Suprapubic skin (tissue), 4 donors: ENCODE results near the gene LSP1. TPM values are rescaled to one million over a fixed set of nuclear protein-coding genes. Genes with fewer than 3 reads are reported as not detected.
A peak's percentile ranks its signal among the peaks of the same experiment; 100 is the strongest.

ENCODE experiments used
- DNase-seq, 2 donors: peaks; one replicate each; pipeline ENCODE4 v3.0.0-alpha.2; 2019; ENCODE audit warnings: low spot score in 2 of 2
- H3K27ac ChIP-seq: fragments of 200-600 bp; sonication (generic); one replicate; pipeline ENCODE4 v1.5.1; 2019
- H3K27me3 ChIP-seq: fragments of 200-600 bp; sonication (generic); one replicate; pipeline ENCODE4 v1.5.1; 2019
- H3K36me3 ChIP-seq: fragments of 200-600 bp; sonication (generic); one replicate; pipeline ENCODE4 v1.5.1; 2019
- H3K4me1 ChIP-seq: fragments of 200-600 bp; sonication (generic); one replicate; pipeline ENCODE4 v1.5.1; 2019
- H3K4me3 ChIP-seq: fragments of 200-600 bp; sonication (generic); one replicate; pipeline ENCODE4 v1.5.1; 2019; ENCODE audit warnings: mild to moderate bottlenecking
- H3K9me3 ChIP-seq: fragments of 200-600 bp; sonication (generic); one replicate; pipeline ENCODE4 v1.5.1; 2019
- EP300 ChIP-seq: sonication (generic); formaldehyde crosslinking; IDR thresholded peaks from one replicate; pipeline ENCODE4 v1.6.1; 2017; ENCODE audit warnings: antibody characterized with exemption
- POLR2A ChIP-seq, 2 donors: fragments of 450-650 bp; IDR thresholded peaks; one replicate each; pipeline ENCODE4 v1.6.1; 2017; ENCODE audit warnings: antibody characterized with exemption in 2 of 2, mild to moderate bottlenecking in 2 of 2, moderate library complexity in 2 of 2
- POLR2AphosphoS5 ChIP-seq, 3 donors: sonication (generic); formaldehyde crosslinking; IDR thresholded peaks; one replicate each; pipeline ENCODE4 v1.6.1; 2017; ENCODE audit warnings: antibody characterized with exemption in 3 of 3
- WGBS: methylation state at CpG from one replicate; pipeline ENCODE4 v1.1.5; 2018; 5-methylcytosine and 5-hydroxymethylcytosine counted together
- total RNA-seq, 4 donors: library from RNA; depleted of rRNA; stranded (reverse); fragments of >200 nt; gene quantifications; one replicate each; pipeline ENCODE4 v1.1.0, GENCODE V29; 2016
- TF ChIP-seq, protein P1 (sequence below), 2 donors: fragments of 200-600 bp in 1 of 2; fragments of 450-650 bp in 1 of 2; sonication (generic) in 1 of 2; IDR thresholded peaks; one replicate each; pipeline ENCODE4 v1.5.1; 2016 to 2019; ENCODE audit warnings: antibody characterized with exemption in 2 of 2, mild to moderate bottlenecking in 1 of 2, moderate library complexity in 1 of 2

The LSP1 gene
- total RNA-seq, 4 donors from 2014 or later, result 70.4 to 134 (median 107) TPM

DNA sequence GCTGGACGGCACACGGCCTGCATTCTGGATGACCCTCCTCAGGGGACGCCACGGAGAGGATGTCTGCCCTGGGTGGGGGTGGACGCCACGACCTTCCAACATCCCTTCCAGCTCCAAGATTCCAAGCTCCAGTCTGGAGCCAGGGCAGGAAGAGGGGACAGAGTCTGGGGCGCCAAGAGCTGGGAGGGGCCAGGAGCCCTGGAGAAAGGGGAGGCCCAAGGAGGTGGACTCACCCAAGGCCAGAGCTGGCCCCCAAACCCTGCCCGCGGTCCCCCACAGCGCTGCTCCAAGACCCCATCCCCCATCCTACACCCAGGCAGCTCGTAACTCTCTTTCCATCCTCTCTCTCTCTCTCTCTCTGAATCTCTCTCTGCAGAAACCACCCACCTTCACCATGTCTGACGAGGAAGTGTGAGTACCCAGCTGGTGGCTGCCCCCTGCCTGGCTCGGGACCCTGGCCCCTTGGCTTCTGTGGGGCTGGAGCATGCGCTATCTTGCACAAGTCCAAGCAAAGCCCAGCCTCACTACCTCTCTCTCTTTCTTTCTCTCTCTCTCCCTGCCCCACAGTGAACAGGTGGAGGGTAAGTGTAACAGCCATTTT, 69.7 kb downstream of the LSP1 start:
- Histone ChIP-seq H3K4me3 (no peak overlapping the region), H3K9me3 (no peaks in the 10 kb centered on the region), H3K27me3 (no peaks in the 10 kb centered on the region), H3K27ac (no peak overlapping the region), H3K4me1 (peaks cover 44% of the 10 kb centered on the region), H3K36me3 (no peaks in the 10 kb centered on the region)
- WGBS, result 70% methylated on average over 8 of the region's 14 CpGs
- DNase-seq, result no peak
- TF ChIP-seq EP300 (no peak), POLR2AphosphoS5 (IDR thresholded peaks at IDR 0.05) (no peak)

DNA sequence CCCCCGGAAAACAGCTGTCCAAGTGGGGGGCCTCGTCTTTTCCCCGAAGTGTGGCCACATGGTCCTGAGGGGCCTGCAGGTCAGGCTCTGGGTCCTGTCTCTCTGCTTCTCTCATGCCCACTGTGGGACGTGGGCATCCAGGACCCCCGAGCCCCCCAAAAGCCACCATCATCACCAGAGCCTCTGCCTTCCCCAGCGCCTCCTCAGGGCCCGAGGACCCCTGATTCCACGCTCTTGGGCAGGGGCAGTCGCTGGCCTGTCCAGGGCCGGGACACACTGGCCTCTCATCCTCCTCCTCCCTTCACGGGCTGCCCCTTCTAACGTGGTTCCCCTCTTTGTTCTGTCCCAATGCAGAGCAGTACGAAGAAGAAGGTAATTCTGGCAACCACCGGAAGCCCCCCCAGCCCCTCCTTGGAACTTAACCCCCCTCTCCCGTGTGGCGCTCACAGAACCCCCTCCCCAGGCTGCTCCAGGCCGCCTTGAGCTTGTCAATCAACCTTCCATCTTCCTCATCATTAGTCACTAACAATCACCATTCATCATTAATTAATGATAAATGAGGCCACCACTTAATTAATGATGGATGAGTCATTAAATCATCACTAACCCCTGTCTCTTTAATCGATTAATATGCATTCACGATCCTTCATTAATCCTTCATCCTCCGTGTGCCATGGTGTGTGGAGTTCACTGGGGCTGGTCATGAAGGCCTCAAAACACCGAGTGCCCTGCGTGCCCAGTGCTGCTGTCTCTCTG, 70.5 kb downstream of the LSP1 start:
- Histone ChIP-seq H3K4me1 (peaks cover 37% of the 10 kb centered on the region), H3K27ac (no peak overlapping the region), H3K27me3 (no peaks in the 10 kb centered on the region), H3K36me3 (no peaks in the 10 kb centered on the region), H3K9me3 (no peaks in the 10 kb centered on the region), H3K4me3 (no peak overlapping the region)
- no peak for TF ChIP-seq POLR2AphosphoS5 (IDR thresholded peaks at IDR 0.05)
- no peak for TF ChIP-seq POLR2A (IDR thresholded peaks at IDR 0.05)
- no peak for TF ChIP-seq EP300
- TF ChIP-seq, protein P1, sequence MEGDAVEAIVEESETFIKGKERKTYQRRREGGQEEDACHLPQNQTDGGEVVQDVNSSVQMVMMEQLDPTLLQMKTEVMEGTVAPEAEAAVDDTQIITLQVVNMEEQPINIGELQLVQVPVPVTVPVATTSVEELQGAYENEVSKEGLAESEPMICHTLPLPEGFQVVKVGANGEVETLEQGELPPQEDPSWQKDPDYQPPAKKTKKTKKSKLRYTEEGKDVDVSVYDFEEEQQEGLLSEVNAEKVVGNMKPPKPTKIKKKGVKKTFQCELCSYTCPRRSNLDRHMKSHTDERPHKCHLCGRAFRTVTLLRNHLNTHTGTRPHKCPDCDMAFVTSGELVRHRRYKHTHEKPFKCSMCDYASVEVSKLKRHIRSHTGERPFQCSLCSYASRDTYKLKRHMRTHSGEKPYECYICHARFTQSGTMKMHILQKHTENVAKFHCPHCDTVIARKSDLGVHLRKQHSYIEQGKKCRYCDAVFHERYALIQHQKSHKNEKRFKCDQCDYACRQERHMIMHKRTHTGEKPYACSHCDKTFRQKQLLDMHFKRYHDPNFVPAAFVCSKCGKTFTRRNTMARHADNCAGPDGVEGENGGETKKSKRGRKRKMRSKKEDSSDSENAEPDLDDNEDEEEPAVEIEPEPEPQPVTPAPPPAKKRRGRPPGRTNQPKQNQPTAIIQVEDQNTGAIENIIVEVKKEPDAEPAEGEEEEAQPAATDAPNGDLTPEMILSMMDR (IDR thresholded peaks at IDR 0.05), result no peak
- WGBS, result 85% methylated on average over 20 of the region's 22 CpGs
- DNase-seq, result no peak

DNA sequence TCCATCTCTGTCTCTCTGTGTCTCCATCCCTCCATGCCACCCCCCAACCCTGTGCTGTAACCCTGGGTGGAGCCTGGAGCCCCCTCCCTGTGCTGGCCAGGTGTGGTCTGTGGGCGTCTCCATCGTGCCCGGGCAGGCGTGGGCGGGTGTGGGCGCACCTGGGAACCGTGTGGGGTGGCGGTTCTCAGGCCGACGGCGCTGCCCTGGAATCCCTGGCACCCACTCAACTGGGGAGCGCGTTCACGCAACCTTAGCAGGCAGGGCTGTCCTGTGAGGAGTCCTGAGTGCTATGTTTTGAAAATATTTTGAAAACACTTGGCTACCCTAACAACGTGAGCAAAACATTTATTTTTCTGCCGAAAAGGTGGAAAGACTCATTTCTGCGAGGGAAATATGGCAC, 71.3 kb downstream of the LSP1 start:
- Histone ChIP-seq H3K27me3 (no peaks in the 10 kb centered on the region), H3K9me3 (no peaks in the 10 kb centered on the region), H3K4me3 (no peak overlapping the region), H3K36me3 (no peaks in the 10 kb centered on the region), H3K27ac (no peak overlapping the region), H3K4me1 (peaks cover 29% of the 10 kb centered on the region)
- DNase-seq, result peak; percentile 66 to 78
- TF ChIP-seq POLR2AphosphoS5 (IDR thresholded peaks at IDR 0.05) (no peak), POLR2A (IDR thresholded peaks at IDR 0.05) (no peak), EP300 (no peak)
- TF ChIP-seq, protein P1 (IDR thresholded peaks at IDR 0.05), result no peak
- 64% methylated on average over 8 of the region's 17 CpGs for WGBS

DNA sequence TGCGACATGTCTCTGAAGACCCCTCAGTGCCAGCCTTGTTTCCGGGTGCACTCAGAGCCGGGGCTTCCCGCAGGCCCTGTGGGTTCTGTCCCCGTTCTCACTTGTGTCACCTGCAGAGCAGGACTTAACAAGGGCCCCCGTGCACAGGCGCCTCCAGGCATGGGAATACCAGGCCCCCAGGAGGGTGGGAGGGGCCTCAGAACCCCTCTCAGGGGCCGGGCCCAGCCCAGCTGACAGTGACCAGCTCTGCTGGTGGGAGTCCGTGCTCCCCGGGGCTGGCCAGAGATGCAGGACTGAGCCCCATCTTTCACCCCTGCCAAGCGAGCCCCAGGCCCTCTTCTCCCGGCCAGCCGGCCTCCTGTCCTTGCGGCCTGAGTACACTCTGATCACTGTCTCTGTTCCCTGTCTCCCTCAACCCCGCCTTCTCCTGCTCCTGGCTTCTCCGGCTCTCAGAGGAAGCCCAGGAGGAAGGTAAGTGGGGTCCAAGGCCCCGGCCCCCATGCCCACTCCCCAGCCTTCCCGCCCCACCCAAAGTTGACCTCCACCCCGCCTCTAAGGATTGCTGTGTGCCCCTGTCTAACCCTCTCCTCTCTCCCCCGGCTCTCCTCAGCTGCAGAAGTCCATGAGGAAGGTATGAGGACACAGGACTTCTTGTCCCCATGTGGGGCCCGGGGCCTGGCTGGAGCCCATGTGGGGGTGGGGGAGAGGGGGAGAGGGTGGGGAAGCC, 71.9 kb downstream of the LSP1 start:
- no peaks in the 10 kb centered on the region for H3K9me3 ChIP-seq
- H3K4me3 ChIP-seq, result no peak overlapping the region
- TF ChIP-seq, protein P1 (IDR thresholded peaks at IDR 0.05), result no peak
- no peak for TF ChIP-seq POLR2A (IDR thresholded peaks at IDR 0.05)
- no peak for TF ChIP-seq POLR2AphosphoS5 (IDR thresholded peaks at IDR 0.05)
- no peak for TF ChIP-seq EP300
- DNase-seq, result peak; percentile 61 to 79
- WGBS, result 83% methylated on average over 18 of the region's 21 CpGs
- peaks cover 28% of the 10 kb centered on the region for H3K4me1 ChIP-seq
- H3K27me3 ChIP-seq, result no peaks in the 10 kb centered on the region
- H3K27ac ChIP-seq, result no peak overlapping the region
- no peaks in the 10 kb centered on the region for H3K36me3 ChIP-seq

DNA sequence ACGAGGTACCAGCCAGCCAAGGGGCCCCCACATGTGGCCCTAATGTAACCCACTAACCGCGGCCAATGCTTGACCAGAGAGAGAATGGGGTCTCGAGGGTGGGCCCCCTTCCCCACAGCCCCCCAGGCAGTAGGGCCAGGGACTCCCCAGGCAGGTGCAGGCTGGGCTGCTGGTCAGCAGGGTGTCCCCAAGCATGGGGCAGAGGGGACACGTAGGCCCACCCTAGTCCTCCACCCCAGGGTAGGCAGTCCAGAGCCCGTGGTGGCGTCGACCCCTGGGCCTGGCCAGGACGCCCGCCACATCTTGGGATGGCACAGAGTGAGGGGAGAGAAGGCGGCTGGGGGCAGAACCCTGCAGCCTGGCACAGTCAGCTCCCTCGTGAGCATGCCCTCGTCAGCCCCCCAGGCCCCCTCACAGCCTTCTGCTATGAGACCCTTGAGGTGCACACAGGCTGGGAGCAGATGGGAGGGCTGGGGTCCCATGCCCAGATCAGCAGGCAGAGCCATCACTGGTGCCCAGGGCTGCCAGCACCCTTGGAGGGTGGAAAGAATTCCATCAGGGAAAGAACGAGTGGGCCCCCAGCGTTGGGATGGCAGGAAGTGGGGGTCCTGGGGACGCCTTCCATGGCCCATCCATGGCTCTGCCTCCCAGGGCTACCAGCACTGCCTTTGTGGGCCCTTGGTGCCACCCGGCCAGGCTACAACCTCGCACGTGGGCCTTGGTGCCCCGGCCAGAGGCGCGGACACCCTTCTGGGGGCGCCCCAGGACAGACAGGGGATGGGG, 72.7 kb downstream of the LSP1 start:
- WGBS, result 90% methylated on average over 11 of the region's 23 CpGs
- Histone ChIP-seq H3K9me3 (no peaks in the 10 kb centered on the region), H3K36me3 (no peaks in the 10 kb centered on the region), H3K4me1 (peaks cover 28% of the 10 kb centered on the region), H3K27ac (no peak overlapping the region), H3K4me3 (no peak overlapping the region), H3K27me3 (no peaks in the 10 kb centered on the region)
- no peak for TF ChIP-seq EP300
- no peak for TF ChIP-seq POLR2A (IDR thresholded peaks at IDR 0.05)
- no peak for TF ChIP-seq POLR2AphosphoS5 (IDR thresholded peaks at IDR 0.05)
- TF ChIP-seq, protein P1 (IDR thresholded peaks at IDR 0.05), result no peak
- DNase-seq, result no peak
